ENCODE data around the gene FOXP1. TPM values are rescaled to one million over a fixed set of nuclear protein-coding genes. Genes with fewer than 3 reads are reported as not detected.

FOXP1 gene
- total RNA-seq, 4 donors from 2014 or later: 181 to 225 (median 205) TPM

DNA sequence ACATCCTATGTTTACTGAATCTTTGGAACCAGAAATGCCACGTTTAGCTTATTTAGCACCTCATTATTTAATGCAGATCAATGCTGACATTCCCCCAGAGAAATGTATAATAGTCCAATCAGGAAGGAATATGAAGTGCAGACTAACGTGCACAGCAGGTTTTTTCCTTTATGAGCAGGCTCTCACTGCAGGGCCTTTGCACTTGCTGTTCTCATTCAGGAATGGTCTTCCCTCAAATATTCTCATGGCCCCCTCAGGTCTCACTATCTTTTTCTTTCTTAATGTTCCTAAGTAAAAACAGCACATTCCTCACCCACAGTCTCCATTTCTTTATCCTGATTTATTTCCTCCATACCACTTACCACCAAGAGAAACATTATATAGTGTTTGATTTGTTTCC is 174.6 kb downstream of the FOXP1 start:
- Histone ChIP-seq H3K4me1 (peaks cover 0 to 27% (median 7%) of the 10 kb centered on the region in 4 donors), H3K27me3 (no peaks in the 10 kb centered on the region), H3K36me3 (no peaks in the 10 kb centered on the region), H3K27ac (replicated peaks in 1 of 4) (no peak overlapping the region), H3K4me3 (no peak overlapping the region), H3K9me3 (no peaks in the 10 kb centered on the region)
- TF ChIP-seq, protein P1, sequence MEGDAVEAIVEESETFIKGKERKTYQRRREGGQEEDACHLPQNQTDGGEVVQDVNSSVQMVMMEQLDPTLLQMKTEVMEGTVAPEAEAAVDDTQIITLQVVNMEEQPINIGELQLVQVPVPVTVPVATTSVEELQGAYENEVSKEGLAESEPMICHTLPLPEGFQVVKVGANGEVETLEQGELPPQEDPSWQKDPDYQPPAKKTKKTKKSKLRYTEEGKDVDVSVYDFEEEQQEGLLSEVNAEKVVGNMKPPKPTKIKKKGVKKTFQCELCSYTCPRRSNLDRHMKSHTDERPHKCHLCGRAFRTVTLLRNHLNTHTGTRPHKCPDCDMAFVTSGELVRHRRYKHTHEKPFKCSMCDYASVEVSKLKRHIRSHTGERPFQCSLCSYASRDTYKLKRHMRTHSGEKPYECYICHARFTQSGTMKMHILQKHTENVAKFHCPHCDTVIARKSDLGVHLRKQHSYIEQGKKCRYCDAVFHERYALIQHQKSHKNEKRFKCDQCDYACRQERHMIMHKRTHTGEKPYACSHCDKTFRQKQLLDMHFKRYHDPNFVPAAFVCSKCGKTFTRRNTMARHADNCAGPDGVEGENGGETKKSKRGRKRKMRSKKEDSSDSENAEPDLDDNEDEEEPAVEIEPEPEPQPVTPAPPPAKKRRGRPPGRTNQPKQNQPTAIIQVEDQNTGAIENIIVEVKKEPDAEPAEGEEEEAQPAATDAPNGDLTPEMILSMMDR (IDR thresholded peaks at IDR 0.05): no peak
- no peak for TF ChIP-seq EP300 (IDR thresholded peaks at IDR 0.05)
- no peak for TF ChIP-seq POLR2A (IDR thresholded peaks at IDR 0.05; ENCODE audit: low read depth)
- no peak for TF ChIP-seq POLR2AphosphoS5 (IDR thresholded peaks at IDR 0.05)
- no peak for DNase-seq (ENCODE audit: extremely low spot score)
- 69% methylated on average over 2 of the region's 2 CpGs for WGBS
- intact Hi-C loops (cut with DNase I): no loop called here

DNA sequence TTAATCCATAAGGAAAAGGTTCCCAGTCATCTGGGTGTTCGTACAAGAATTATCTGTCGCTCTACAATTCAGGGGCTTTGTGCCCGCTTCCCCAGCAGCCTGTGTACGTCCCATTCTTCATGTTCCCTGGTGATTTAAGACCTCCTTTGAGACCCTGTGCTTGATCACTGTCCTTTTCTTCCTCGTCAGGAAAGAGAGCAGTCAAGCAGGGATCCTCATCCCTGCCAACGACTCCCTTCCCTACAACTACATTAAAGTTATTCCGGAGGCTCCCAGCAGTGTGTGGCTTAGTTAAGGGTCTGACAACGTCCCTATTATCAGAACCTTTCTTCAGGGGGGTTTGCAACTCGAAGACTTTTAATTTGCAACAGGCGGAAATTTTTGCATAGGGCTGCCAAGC is 175.7 kb downstream of the FOXP1 start:
- DNase-seq (ENCODE audit: extremely low spot score): no peak
- intact Hi-C loops (cut with DNase I): no loop called here
- Histone ChIP-seq H3K9me3 (no peaks in the 10 kb centered on the region), H3K27ac (replicated peaks in 1 of 4) (no peak overlapping the region), H3K36me3 (no peaks in the 10 kb centered on the region), H3K4me1 (peaks cover 0 to 31% (median 3%) of the 10 kb centered on the region in 4 donors), H3K4me3 (no peak overlapping the region), H3K27me3 (no peaks in the 10 kb centered on the region)
- TF ChIP-seq EP300 (IDR thresholded peaks at IDR 0.05) (no peak), POLR2A (IDR thresholded peaks at IDR 0.05; ENCODE audit: low read depth) (no peak), POLR2AphosphoS5 (IDR thresholded peaks at IDR 0.05) (no peak)
- TF ChIP-seq, protein P1 (IDR thresholded peaks at IDR 0.05): no peak
- WGBS: 59% methylated on average over 10 of the region's 10 CpGs

DNA sequence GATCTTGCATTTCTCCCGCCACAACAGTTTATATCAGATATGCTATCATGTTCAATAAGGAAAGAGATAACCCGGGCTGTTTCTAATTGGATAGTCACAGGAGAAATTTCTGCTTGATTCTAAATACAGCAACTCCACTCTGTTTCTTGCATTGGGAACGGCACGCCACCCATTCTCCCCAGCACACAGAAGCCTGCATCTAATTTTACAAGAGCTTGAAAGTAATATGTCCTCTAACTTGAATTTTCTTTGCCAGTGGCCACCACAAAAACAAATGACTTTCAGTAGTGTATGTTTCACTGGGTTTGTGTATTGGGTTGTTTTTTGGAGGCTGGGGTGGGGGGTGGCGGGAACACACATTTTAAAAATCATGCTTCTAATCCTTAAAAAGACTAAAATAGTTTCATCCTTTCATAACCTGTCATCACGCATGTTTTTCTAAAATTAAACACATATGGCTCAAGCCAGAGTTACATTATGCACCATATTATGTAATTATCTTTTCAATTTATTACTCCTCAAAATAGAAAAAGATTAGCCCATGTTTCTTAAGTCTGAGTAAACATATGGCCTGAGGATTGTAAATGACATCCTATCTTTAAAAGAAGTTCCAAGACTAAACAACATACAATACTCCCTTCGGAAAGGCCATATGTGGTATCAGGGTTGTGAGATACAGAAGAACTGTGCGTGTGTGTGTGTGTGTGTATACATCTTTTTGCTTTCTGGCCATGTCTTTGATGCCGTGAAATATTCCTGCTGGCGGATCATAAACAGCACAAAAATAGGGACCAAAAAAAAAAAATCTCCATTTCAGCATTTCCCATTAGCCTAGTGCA is 176.3 kb downstream of the FOXP1 start:
- peaks cover 0 to 33% (median 6%) of the 10 kb centered on the region in 4 donors for H3K4me1 ChIP-seq
- intact Hi-C loops (cut with DNase I): no loop called here
- DNase-seq (ENCODE audit: extremely low spot score): no peak
- TF ChIP-seq POLR2AphosphoS5 (IDR thresholded peaks at IDR 0.05) (no peak), EP300 (IDR thresholded peaks at IDR 0.05) (no peak), POLR2A (IDR thresholded peaks at IDR 0.05; ENCODE audit: low read depth) (no peak)
- TF ChIP-seq, protein P1 (IDR thresholded peaks at IDR 0.05): no peak
- WGBS: 82% methylated on average over 10 of the region's 10 CpGs
- no peaks in the 10 kb centered on the region for H3K36me3 ChIP-seq
- H3K27ac ChIP-seq (replicated peaks in 1 of 4): no peak overlapping the region
- H3K9me3 ChIP-seq: no peaks in the 10 kb centered on the region
- H3K4me3 ChIP-seq: no peak overlapping the region
- H3K27me3 ChIP-seq: no peaks in the 10 kb centered on the region

DNA sequence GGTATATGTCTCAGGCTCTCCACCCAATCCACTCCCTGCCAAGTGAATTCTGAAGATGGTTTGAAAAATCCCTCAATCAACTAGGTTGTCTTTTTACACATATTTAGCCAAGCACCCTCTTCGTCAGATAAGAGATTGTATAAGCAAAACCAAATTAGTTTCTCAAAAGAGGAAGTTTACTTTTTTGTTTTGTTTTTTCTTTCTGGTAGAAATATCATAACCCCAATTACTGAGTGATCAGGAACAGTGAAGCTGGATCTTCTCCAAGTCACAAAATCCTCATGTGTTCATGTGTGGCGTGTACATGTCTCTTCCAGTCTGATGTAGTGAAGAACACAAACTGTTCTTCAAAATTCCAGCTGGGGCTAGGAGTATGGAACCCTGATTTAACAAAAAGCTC is 180.6 kb downstream of the FOXP1 start:
- 65% methylated on average over 2 of the region's 2 CpGs for WGBS

More for the DNA sequence above, 180.6 kb downstream of the FOXP1 start:
- H3K27me3 ChIP-seq: no peaks in the 10 kb centered on the region
- DNase-seq (ENCODE audit: extremely low spot score): no peak
- no peak overlapping the region for H3K27ac ChIP-seq (replicated peaks in 1 of 4)
- no peaks in the 10 kb centered on the region for H3K9me3 ChIP-seq
- H3K4me1 ChIP-seq: peaks cover 3 to 31% (median 18%) of the 10 kb centered on the region in 4 donors
- no peak for TF ChIP-seq EP300 (IDR thresholded peaks at IDR 0.05)
- TF ChIP-seq POLR2AphosphoS5 (IDR thresholded peaks at IDR 0.05): no peak
- no peak for TF ChIP-seq POLR2A (IDR thresholded peaks at IDR 0.05; ENCODE audit: low read depth)
- TF ChIP-seq, protein P1 (IDR thresholded peaks at IDR 0.05): no peak
- intact Hi-C loops (cut with DNase I): no loop called here
- no peaks in the 10 kb centered on the region for H3K36me3 ChIP-seq
- no peak overlapping the region for H3K4me3 ChIP-seq

Measured in esophagus muscularis mucosa (tissue), 4 donors.